GM19438 (cell line): ENCODE results near the gene TGFBI.

Experiments
- ATAC-seq: cut with Tn5 transposase; IDR thresholded peaks from one replicate; pipeline ENCODE4 v1.9.1; 2021; ENCODE audit warnings: low read depth; ENCODE audit not compliant: unreplicated experiment

The TGFBI gene

GRCh38 chr5:136028782-136029742 is at the start of gene TGFBI:
TSS of gene TGFBI (plus strand) at chr5:136028988. CDS start at chr5:136029056, 68 bp downstream.
- ATAC-seq: peak; percentile 53

- no peak for ATAC-seq
Observed at GRCh38 chr5:135978993-135979392, 49.8 kb upstream of the TGFBI start.

GRCh38 chr5:135979510-135979909 is 49.3 kb upstream of the TGFBI start:
- ATAC-seq: no peak

- no peak for ATAC-seq
Observed at GRCh38 chr5:135980620-135981019, 48.2 kb upstream of the TGFBI start.

GRCh38 chr5:135985951-135986350 is 42.8 kb upstream of the TGFBI start:
- no peak for ATAC-seq

DNA sequence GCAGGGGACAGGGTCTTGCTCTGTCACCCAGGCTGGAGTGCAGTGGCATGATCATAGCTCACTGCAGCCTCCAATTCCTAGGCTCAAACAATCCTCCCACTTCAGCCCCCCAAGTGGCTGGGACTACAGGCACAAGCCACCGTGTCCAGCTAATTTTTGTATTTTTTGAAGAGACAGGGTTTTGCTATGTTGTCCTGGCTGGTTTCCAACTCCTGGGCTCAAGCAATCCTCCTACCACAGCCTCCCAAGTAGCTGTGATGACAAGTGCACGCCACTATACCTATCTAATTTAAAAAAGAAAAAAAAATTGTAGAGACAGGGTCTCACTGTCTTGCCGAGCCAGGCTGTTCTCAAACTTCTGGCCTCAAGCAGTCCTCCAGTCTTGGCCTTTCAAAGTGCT is 42.4 kb upstream of the TGFBI start:
- no peak for ATAC-seq

GRCh38 chr5:135986891-135987401 is 41.8 kb upstream of the TGFBI start:
- no peak for ATAC-seq

DNA sequence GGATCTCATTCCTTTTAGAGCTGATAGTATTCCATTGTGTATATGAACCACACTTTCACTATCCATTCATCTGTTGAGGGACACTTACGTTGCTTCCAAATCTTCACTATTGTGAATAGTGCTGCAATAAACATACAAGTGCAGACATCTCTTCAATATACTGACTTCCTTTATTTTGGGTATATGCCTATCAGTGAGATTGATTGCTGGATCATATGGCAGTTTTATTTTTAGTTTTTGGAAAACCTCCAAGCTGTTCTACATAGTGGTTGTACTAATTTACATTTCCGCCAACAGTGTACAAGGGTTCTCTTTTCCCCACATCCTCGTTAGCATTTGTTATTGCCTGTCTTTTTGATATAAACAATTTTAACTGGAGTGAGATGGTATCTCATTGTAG is 40.2 kb upstream of the TGFBI start:
- ATAC-seq: no peak

- ATAC-seq: no peak
Observed at GRCh38 chr5:135989686-135990085, 39.1 kb upstream of the TGFBI start.

DNA sequence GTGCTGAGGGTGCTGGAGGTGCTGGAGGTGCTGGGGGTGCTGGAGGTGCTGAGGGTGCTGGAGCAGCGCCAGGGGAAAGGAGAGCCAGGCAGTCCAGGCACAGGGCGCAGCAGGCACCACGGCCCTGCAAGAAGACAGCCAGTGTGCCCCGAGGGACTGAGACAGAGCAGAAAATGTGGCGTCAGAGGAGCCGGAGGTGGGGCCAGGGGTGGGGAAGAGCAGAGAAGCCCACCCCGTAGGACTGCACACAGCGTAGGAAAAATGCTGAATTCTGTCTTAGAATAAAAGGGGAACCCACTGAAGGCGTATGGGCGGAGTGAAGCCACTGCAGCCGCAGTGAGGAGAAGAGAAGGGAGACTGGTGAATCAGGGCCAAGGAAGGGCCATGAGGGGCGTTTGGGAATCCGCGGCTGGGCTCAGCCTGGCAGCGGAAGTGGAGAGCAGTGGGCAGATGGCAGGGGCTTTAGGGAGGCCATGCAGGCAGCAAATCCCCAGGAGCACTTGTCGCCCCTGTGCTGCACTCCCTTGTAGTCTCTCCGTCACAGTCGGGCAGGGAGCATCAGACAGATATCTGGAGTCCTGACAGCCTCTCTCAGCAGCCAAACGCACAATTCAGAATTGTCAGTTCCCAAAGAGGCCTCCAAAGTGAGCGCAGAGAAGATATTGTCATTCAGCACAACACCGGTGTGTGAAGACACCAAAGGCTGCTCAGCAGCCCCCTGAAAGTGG is 38.1 kb upstream of the TGFBI start:
- no peak for ATAC-seq

- no peak for ATAC-seq
Observed at GRCh38 chr5:135991429-135991828, 37.4 kb upstream of the TGFBI start.

DNA sequence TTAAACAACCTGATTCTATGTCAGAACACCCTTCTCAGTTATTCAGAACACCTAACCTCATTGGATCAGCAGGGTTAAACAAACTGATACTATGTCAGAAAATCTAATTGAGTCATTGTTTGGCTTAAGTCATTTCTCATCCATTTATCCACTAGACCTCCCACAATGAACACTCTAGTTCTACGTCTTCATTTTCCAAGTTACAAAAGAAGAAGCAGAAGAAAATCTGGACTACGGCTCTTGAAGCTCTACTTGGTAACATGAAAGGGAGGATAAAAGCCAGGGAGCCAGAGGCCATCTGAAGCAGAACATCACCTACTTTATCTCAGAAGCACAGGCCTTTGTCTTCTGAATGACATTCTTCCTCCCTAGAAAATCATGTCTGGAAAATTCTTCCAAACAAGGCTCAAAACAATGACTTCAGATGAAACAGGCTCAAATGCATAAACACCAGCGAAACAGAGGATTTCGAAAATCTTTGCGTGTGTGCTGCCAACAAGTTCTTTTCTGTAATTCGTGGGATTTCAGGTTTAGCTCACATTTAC is 35.4 kb upstream of the TGFBI start:
- ATAC-seq: no peak

- ATAC-seq: no peak
Observed at GRCh38 chr5:135993880-135994636, 34.7 kb upstream of the TGFBI start.

GRCh38 chr5:135995976-135996375 is 32.8 kb upstream of the TGFBI start:
- ATAC-seq: no peak

DNA sequence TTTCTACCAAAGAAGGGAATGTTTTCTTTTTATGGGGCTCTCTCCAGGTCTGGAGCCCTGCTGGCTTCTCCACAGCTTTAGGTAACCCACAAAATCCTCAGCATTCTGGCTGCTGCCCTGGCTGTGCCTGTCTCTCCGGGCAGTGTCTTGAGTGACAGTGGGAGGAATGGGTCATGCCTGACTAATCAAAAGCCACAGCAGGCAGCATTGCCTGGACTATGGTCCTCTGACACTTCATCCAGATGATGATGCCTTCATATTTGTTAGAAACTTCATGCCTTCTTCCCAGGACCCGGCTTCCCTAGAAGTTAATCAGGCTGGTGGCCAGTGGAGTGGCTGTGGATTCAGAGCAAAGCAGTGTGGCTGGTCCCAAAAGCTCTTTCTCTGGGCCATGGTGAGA is 32.2 kb upstream of the TGFBI start:
- ATAC-seq: no peak

DNA sequence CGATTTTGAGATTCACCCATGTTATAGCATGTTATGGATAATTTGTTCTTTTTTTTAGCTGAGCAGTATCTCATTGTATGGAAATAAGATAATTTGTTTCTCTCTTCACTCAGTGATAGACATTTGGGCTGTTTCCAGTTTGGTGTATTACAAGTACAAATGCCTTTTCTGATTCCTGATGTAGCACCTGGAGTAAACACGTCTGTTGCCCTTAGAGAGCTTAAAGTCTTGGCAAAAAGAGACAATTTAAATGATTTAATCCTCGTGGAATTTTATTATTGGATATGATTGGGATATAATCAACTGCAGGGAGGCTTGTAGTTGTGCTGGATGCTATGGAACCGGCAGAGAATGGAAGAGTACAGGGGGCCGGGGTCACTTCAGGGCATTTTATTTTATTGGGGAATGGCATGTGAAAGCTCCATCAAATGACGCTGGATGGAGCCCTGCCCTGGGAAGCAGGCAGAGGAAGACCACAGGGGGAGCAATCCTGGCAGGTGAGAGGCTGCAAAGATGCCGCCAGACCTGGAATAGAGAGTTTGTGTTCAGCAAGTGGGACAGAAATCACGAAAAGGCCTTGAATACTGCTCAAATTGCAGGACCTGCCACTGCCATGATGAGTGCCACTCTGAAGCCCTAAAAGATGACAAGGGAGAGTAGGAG is 31.0 kb upstream of the TGFBI start:
- ATAC-seq: no peak

- ATAC-seq: no peak
Observed at GRCh38 chr5:135998889-135999288, 29.9 kb upstream of the TGFBI start.

GRCh38 chr5:135999406-136000139 is 29.2 kb upstream of the TGFBI start:
- ATAC-seq: no peak

- ATAC-seq: no peak
Observed at GRCh38 chr5:136000147-136000546, 28.6 kb upstream of the TGFBI start.
